Measurements from ENCODE around the gene NOD1.
"Not testable (repeated sequence)": the region's sequence is repeated elsewhere in the genome, so short reads cannot be mapped to it uniquely, and the experiment has no call there.

Gene NOD1

DNA sequence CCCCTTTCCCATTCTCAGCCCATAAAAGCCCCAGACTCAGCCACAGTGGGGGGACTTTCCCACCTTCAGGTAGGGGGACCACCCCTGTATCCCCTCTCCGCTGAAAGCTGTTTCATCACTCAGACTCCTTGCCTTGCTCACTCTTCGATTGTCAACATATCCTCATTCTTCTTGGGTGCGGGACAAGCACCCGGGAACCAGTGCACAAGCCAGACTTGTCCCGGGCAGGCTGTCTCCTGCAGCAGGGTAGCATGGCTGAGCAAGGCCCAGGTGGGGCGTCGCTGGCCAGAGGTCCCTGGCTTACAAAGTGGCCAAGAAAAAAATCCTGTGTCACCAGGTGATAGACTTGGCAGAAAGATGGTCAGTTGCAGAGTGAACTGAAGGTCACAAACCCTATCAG, 64.7 kb downstream of the NOD1 start:
- DNase-seq = no peak

DNA sequence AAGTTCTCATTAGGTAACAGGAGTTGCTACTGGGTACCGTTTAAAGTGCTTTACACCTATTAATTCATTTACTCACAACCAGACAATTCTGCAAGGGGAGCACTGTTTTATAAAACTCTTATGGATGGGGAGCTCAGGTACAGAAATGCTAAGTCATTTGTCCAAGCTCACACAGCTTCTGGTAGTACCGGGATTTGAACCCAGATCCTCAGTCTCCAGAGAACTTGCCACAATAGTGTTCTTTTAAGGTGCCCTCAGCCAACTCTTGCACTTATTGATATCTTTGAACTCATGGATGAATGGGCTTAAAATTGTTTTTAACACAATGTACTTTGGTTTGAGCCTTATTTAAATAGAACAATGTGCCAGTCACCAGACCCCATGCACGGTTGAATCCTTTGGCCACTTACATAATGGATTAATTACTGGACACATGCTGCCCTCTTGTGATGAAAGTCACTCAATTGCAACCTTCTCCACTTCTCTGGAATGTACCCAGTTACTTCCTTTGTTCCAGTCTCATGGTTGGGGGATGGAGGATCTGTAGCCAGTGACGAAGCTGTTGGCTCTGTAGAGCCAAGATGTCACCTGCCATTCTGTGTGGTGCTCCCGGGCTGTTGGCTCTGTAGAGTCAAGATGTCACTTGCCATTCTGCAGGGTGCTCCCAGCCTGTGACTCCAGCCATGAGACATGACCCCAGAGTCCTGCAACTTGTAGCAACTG, 65.6 kb downstream of the NOD1 start:
- DNase-seq = no peak

- no peak for DNase-seq
These were observed 66.7 kb downstream of the NOD1 start for GRCh38 chr7:30411897-30412296.

DNA sequence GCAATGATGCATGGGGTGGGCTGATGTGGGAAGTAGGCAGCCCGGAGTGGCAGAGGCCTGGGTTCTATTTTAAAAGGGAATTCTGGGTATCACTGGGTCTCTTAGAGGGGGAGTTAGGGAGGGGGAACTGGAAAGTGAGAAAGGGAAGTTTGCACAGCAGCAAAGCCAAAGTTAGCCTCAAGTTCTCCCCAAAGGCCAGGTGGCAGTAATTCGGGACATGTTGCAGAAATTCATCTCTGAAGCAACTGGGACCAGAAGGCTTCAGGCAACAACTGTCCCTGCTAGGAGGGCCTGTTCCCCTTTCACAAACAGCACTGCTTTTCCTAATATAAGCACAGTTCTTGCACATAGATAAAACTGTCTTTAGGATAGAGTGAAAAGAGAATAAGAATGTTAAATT, 67.4 kb downstream of the NOD1 start:
- no peak for DNase-seq

GRCh38 chr7:30406664-30407425, 71.7 kb downstream of the NOD1 start:
- no peak for DNase-seq

GRCh38 chr7:30405179-30405578, 73.4 kb downstream of the NOD1 start:
- no peak for DNase-seq

DNA sequence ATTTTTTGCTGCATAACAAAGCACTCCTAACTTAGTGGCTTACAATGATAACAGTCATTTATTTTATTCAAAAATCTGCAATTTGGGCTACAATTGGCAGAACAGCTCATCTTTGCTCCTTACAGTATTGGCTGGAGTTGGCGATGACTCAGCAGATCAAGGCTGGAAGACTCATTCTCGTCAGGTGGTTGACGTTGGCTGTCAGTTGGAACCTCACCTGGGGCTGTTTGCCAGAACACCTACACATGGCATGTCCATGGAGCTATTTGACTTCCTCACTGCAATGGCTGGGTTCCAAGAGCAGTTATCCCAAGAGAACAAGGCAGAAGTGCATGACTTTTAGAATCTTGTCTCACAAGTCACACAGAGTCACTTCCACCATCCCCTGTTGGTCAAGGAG, 75.1 kb downstream of the NOD1 start:
- DNase-seq = no peak

- DNase-seq = no peak
These were observed 82.2 kb downstream of the NOD1 start for GRCh38 chr7:30396389-30396788.

GRCh38 chr7:30395676-30396075, 82.9 kb downstream of the NOD1 start:
- DNase-seq = no peak

DNA sequence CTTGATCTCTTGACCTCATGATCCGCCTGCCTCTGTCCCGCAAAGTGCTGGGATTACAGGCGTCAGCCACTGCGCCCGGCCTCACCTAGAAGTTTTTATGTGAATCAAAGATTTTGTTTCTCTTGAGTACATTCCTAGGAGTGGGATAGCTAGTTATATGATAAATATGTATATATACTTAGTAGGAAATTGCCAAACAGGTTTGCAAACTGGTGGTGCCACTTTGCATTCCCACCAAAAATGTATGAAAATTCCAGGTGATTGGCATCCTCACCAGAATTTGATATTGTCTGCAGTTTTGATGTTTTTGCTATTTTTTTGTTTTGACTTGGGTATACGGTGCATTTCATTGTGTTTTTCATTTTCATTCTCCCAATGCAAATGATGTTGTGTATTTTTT, 86.8 kb downstream of the NOD1 start:
- no peak for DNase-seq

GRCh38 chr7:30390736-30391636, 87.6 kb downstream of the NOD1 start:
- DNase-seq = no peak

GRCh38 chr7:30389791-30390190, 88.8 kb downstream of the NOD1 start:
- no peak for DNase-seq

DNA sequence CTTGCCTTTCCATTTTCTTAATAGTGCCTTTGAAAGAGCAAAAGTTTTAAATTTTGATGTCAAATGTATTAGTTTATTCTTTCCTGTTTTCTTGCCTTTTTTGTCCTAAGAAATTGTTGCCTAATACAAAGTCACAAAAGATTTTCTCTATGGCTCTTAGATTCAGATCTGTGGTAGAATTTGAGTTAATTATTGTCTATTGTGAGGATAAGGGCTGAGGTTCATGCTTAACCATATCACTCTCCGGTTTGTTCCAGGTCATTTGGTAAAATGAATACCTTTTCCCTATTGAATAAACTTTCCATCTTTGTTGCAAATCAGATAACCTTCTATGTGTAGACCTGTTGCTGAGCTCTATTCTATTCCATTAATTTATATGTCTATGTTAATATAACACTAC, 96.0 kb downstream of the NOD1 start:
- DNase-seq = no peak

- DNase-seq = not testable (repeated sequence)
These were observed 97.8 kb downstream of the NOD1 start for GRCh38 chr7:30380824-30381223.

DNA sequence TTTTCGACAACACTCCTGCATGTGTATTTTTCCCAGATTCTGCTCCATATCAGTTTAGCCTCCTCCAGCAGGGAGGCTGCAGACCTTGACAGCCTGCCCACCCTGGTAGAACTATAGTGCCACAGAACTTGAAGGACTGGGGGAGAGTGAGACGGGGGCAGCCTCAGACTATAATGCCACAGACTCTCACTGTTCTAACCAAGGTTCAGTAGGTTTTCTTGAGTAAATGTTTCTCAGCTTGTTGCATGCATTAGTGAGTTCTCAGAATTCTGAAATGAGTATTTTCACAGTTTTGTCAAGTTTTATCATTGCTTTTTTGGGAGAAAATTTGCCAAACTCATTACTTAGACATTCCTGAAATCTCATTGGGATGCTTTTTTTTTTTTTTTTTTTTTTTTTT, 98.3 kb downstream of the NOD1 start:
- no peak for DNase-seq

- DNase-seq = no peak
These were observed 98.8 kb downstream of the NOD1 start for GRCh38 chr7:30379741-30380140.

GRCh38 chr7:30379131-30379530, 99.5 kb downstream of the NOD1 start:
- DNase-seq = no peak

GRCh38 chr7:30378275-30378674, 100.3 kb downstream of the NOD1 start:
- no peak for DNase-seq

Data from activated CD4-positive, alpha-beta T cell treated with anti-CD3 and anti-CD28 coated beads for 48 hours (primary cell).